HG03066 (cell line): ENCODE data around the gene DCDC2C.
"Not testable (repeated sequence)": the region's sequence is repeated elsewhere in the genome, so short reads cannot be mapped to it uniquely, and the experiment has no call there.

Experiments
- ATAC-seq: cut with Tn5 transposase; IDR thresholded peaks from one replicate; pipeline ENCODE4 v1.9.1; 2021; ENCODE audit warnings: low read depth; ENCODE audit not compliant: unreplicated experiment

DCDC2C gene, protein sequence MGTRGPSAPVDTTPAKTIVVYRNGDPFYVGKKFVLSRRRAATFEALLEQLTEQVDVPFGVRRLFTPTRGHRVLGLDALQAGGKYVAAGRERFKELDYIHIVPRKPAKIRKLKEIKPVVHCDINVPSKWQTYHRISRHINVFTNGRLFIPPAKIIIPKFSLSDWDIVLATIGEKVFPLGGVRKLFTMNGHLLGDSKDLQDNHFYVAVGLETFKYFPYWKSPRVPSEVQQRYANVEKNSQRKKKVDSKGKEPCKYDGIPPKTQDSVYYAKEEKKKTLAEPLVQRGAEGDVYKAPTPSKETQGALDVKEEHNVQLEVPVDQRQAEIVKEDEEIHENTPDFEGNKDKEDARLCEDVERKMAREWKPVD

DNA sequence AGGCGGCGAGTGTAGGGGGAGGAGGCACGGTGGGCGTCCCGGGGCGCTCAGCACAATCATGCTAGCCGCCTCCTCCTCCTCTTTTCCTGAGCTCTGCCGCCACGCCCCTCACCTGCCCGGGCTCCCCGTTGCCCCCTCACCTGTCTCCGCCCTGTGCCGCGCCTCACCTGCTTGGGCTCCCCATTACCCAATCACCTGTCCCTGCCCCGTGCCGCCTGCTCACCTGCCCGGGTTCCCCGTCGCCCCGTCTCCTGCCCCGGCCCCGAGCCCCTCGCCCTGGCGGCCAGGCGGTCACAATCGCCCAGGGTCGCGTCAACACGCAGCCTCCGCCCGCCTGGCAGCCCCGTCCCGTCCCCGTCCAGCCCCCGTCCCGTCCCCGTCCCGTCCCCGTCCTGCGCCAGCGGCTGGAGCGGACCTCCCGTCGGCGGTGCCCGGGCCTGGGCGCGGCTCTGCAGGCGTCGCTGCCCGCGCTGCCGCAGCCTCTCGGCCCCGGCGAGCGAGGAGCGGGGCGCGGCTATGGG, at the start of gene DCDC2C:
Gene DCDC2C, plus strand, starts transcription at position 340 of the 521 bp plus-strand sequence. Its CDS starts 177 bp downstream, at position 517.
- no peak for ATAC-seq

- ATAC-seq: no peak
Measured at GRCh38 chr2:3654011-3654410, 49.4 kb upstream of the DCDC2C start.

GRCh38 chr2:3654531-3655225, 48.7 kb upstream of the DCDC2C start:
- ATAC-seq: no peak

DNA sequence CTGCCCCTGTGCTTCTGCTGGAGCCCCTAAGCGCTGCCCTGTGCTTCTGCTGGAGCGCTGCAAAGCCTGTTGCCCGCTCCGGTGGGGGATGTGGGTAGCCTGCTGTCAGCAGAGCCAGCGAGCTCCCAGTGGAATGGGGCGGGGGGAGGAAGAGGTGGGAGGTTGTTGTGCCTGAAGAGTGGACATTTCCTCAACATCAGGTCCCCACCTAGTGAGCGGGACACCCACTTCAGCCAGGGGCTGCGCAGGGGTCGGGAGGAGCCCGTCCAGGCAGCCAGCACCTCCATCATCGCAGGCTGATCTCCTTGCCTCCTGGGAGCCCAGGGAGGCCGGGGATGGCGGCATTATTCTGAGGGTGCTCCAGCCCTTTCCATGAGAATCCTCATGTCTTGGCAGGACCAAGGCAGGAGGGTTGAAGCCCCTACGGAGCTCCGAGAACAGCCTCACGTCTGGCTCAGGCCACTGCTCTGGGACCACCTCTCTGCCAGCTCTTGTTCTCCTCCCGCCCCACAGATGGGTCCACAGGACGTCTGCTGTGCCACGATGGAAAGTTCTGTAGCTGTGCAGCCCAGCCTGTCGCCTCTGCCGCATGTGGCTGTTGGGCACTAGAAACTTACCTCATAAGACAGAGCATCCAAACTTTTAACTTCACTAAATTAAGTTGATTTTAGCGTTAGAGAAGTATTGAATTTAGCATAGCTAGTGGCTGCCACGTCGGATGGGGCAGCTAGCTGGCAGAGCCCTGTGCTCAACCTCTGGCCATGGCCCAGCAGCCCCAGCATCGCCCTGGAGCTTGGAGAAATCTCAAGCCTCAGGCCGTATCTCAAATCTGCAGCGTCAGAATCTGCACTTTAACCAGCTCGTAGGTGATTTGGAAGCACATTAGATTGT, 47.3 kb upstream of the DCDC2C start:
- no peak for ATAC-seq

GRCh38 chr2:3656762-3657721, 46.3 kb upstream of the DCDC2C start:
- ATAC-seq: no peak

DNA sequence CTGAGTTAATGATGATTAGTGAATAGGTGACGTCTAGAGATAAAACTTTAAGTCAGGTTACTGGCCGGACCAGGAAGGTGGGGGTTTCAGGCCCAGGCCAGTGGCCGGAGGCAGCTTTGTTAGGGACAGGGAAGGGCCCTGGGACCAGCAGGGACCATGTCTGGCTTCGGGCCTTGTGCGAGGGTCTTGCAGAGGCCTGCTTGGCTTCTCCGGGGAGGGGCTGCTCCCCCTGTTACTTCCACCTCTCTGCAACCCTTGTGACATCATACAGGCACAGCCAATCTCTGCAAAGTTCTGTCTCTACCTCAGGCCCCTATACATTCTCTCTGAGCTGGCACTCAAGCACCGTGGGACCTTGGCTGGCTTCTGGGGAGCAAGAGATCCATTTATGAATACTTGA, 45.5 kb upstream of the DCDC2C start, which contains the start of gene ALLC:
Gene ALLC, plus strand, starts transcription at position 320 of the 400 bp plus-strand sequence. CDS start 12,958 bp downstream, outside the sequence.
- no peak for ATAC-seq

DNA sequence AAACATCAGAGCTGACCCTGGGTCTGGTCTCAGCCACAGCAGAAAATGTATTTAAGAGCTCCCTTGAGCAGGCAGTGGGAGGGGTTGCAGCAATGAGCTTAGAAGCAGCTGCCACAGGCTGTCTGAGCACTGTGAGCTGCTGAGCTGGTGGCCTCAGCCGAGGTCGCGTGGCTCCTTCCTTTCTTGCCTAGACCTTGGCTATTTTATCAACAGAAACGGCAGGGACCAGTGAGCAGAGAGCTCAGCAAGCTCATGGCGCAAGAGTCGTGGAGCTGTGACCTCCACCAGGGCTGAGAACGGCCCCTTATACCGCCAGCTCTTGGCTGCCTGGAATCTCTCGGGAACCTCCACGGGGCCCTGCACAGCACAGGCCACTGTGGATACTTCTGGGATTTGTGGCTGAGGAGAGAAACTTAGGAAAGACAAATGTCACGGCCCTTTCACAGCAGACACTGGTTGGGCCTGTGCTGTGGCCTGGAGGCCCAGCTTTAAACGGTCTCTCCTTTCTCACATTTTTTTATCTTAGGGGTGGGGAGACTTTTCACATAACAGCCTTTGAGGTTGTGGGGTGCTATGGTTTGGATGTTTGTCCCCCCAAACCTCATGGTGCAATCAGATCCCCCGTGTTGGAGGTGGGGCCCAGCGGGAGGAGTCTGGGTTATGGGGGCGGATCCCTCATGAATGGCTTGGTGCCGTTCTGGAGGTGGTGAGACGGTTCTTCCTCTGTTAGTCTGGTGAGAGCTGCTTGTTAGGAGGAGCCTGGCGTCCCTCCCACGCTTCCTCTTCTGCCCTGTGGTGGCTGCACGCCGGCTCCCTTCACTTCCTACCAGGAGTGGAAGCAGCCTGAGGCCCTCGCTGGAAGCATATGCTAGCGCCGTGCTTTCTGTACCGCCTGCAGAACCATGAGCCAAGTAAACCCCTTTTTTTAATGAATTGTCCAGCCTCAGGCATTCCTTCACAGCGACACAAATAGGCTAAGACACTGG, 43.6 kb upstream of the DCDC2C start:
- ATAC-seq: no peak

- not testable (repeated sequence) for ATAC-seq
Measured at GRCh38 chr2:3660640-3661039, 42.7 kb upstream of the DCDC2C start.

DNA sequence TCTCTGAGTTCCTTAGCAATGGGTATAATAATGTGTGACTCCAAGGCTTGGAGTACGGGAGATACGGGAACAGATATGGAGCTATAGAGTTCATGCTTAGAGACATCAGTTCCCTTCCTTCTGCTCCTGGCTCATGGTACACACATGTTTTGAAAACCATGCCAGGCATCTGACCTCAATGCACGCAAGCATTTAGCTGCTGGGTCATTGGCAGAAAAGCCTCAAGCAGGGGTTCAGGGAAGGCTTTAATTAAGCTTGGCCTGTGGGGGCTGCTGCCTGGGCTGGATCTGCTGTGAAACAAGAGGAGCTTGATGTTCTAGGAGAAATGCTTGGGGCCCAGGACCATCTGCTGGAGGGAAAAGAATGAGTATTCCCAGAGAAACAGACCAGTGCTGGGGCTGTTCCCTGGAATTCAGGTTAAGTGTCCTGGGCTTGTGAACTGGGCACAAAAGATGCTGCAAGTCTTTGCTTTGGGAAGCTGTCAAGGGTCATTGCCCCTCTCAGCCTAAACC, 42.2 kb upstream of the DCDC2C start:
- ATAC-seq: no peak

- no peak for ATAC-seq
Measured at GRCh38 chr2:3662239-3662638, 41.1 kb upstream of the DCDC2C start.

DNA sequence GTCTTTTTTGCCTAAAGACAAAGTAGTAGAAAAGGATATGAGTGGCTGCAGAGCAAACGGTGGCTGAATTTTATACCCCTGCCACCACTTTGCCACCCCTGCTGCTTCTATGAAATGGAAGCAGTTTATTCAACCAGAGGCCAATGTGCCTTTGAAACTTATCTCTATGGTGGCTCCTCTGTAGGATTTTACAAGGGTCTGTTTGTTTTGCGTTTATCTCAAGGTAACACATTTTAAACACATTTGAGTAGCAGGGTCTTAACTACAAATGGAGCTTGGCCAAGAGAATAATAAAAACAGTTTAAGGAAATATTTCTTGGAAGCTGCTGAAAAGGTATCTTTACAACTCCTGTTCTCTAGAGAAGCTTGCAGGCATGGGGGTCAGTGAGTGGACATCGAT, 39.3 kb upstream of the DCDC2C start:
- no peak for ATAC-seq

DNA sequence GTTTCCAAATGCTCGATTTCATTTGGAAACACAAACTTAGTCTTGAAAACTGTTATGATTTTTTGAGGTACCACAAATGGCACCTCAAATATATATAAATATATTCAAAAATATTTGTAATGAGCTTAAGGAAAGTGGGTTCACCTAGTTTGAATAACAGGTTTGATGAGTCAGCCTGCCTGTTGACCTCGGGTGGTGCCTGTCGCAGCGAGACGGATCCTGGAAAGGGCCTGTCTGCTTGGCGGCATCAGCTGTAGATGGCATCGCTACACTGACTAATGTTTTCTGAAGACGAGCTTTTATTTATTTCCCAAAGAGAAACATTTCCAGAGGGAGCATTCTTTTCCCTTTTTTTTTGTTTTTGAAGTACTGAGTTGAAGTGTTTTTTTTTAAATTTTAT, 38.5 kb upstream of the DCDC2C start:
- no peak for ATAC-seq

GRCh38 chr2:3665886-3666612, 37.3 kb upstream of the DCDC2C start:
- no peak for ATAC-seq

DNA sequence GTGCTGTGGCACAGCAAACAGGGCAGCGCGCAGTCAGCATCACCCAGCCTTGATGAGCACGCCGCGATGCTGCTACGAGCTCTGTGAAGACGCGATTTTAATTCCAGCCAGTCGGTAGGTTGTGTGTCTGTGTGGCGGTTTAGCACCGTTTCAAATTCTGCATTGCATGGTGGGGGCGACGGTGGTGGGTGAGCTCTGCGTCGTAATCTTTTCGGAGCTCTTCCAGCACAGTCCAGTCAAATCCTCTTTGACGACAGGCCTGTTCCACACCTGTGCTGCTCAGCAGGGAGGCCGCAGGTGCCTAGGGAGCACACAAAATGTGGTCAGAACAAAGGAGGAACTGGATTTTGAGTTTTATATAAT, 36.8 kb upstream of the DCDC2C start:
- ATAC-seq: no peak

DNA sequence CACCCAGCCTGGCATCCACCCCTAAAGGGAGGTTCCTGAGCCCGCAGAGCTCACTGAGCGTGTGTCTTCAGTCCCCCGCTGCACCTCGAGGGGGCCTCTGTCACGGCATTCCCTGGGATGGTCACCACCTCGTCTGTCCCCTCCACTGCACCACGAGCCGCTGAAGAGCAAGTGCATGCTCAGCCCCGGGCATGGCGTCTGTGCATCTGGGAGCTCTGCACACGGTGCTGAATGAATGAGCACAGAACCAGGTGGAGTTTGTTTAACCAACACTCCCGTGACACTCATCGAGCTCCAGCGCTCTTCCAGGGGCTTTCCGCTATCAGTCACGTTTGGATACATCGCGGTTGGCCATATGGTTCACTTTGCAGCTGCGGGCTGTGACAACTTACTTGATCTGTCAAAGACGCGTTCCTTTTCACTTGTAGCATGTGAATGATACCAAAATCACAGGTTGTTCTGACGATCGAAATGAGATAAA, 36.2 kb upstream of the DCDC2C start:
- no peak for ATAC-seq

- ATAC-seq: no peak
Measured at GRCh38 chr2:3669656-3670055, 33.7 kb upstream of the DCDC2C start.

GRCh38 chr2:3670376-3670775, 33.0 kb upstream of the DCDC2C start:
- no peak for ATAC-seq
